HG03521 (cell line): ENCODE data around the gene RRAS2.
"Not testable (repeated sequence)": the region's sequence is repeated elsewhere in the genome, so short reads cannot be mapped to it uniquely, and the experiment has no call there.

ENCODE experiments used
- ATAC-seq: cut with Tn5 transposase; IDR thresholded peaks from one replicate; pipeline ENCODE4 v1.9.1; 2021; ENCODE audit warnings: mild to moderate bottlenecking, moderate library complexity; ENCODE audit not compliant: unreplicated experiment

RRAS2 gene

DNA sequence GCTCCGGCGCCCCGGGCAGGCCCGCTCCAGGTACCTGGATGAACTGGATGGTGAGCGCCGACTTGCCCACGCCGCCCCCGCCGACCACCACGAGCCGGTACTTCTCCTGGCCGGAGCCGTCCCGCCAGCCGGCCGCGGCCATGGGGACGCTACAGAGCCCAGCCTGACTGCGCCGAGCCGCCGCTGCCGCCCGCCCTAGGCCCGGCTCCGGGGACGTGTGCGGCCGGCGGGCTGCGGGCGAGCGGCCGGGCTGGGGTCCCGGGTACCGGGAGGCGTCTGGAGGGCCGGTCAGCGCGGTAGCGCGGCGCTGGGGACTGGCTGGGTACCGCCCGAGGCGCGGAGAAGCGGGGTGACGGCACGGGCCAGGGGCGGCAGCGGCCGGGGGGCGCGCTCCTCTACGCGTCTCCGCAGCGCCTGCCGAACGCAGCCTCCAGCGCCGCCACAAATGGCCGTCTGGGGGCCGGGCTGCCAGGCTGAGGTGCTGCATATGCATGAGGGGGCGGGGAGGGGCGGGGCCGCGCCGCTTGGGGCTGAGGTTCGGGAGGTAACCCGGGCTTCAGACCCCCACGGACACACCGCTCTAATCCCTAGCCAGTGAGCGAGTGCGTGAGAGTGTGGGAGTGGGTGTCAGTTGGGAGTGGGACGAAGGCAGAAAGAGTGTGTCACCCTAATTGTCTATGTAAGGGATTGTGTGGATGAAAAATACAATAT is at the start of gene RRAS2:
RRAS2 (minus strand) TSS at position 455 of the 711 bp plus-strand sequence; CDS start at position 142, 313 bp downstream.
- ATAC-seq = peak; percentile 93

DNA sequence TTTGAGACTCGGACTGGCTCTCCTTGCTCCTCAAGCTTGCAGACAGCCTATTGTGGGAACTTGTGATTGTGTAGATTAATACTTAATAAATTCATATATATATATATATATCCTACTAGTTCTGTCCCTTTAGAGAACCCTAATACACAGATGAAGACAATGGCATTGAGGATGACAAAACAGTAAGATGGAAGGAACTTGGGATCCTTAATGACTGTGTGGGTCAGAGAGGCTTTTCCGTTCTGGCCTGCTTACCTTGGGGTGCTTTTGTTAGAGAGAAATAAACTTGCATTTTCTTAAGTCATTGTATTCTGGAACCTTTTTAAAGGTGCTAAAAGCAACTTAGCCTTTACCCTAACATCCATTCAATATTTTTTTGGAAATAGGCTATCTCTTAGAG is 49.6 kb upstream of the RRAS2 start:
- ATAC-seq = no peak

DNA sequence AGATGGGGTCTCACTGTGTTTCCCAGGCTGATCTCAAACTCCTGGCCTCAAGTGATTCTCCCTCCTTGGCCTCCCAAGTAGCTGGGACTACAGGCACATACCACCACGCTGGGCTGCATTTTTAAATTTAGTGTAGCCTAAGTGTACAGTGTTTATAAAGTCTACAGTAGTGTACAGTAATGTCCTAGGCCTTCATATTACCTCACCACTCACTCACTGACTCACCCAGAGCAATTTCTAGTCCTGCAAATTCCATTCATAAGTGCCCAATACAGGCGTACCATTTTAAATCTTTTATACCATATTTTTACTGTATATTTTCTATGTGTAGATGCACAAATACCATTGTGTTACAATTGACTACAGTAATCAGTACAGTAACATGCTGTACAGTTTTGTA is 47.1 kb upstream of the RRAS2 start:
- ATAC-seq = not testable (repeated sequence)

DNA sequence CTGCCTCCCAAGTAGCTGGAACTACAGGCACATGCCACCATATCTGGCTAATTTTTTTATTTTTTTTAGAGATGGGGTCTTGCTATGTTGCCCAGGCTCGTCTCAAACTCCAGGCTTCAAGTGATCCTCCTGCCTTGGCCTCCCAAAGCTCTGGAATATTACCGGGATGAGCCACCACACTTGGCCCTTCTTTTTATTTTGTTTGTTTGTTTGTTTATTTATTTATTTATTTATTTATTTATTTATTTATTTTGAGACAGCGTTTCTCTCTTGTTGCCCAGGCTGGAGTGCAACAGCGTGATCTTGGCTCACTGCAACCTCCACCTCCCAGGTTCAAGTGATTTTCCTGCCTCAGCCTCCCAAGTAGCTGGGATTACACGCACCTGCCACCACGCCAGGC is 44.5 kb upstream of the RRAS2 start:
- ATAC-seq = not testable (repeated sequence)

DNA sequence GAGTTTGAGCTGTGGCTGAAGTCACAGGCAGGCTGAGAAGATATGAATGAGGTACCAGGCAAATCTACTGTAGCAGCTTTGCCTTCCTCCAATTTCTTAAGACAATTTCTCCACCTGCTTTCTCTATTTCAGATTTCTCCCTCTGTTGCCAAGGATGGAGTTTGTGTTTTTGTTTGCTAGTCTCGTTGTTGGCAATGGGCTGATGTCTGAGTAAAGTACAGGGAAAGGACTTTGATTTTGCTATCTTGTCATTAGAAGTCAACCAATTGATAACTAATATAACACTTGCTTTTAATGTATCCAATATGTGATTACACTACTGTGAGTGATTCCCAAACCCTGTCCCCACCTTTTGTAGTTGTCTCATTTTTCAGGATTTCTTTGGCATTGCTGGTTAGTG is 40.1 kb upstream of the RRAS2 start:
- ATAC-seq = no peak

DNA sequence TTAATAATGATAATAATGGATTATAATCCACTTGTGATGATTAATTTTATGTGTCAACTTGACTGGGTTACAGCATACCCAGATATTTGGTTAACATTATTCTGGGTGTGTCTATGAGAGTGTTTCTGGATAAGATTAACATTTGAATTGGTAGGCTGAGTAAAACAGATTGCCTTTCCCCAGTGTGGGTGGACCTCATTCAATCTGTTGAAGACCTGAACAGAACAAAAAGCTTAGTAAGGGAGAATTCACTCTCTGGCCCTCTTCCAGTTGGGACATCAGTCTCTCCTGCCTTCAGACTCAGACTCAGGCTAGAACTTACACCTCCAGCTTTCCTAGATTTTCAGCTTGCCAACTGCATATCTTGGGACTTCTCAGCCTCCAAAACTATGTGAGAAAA is 37.3 kb upstream of the RRAS2 start:
- no peak for ATAC-seq

DNA sequence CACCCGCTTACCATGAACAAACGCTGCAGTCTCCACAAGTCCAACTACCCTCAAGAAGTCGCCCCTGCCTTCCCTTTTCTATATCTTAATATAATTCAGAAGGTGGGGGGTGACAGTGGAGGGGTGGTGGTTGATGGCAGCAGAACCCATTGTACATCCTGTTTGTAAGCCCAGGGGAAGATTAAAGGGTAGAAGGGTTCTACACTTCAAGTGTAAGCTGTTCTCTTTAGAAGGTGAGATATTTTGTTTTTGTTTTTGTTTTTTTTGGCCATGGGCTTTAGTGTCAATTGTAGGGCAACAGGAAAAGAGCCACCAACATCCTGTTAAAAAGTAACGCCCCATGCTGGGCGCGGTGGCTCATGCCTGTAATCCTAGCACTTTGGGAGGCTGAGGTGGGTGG is 34.9 kb upstream of the RRAS2 start:
- ATAC-seq = no peak

DNA sequence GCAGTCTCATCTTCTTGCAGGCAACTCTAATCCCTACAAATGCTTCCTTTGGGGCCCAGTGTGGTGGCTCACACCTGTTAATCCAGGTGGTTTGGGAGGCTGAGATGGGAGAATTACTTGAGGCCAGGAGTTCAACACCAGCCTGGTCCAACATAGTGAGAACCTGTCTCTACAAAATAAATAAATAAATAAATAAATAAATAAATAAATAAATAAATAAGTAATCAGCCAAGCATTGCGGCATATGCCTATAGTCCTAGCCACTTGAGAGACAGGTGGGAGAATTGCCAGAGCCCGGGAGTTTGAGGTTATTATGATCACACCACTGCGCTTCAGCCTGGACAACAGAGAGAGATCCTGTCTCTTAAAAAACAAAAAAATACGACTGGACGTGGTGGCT is 34.1 kb upstream of the RRAS2 start:
- ATAC-seq = no peak

DNA sequence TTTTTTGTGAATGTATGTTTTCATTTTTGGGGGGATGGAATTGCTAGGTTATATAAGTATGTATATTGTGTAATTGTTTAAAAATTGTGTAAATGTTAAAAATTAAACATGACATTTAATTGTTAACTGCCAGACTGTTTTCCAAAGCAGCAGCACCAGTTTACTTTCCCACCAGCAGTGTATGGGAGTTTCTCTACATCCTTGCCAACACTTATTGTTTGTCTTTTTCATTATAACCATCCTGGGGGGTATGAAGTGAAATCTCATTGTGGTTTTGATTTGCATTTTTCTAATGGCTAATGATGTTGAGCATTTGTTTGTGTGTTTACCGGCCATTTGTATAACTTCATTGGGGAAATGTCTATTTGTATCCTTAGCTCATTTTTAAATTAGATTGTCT is 31.7 kb upstream of the RRAS2 start:
- ATAC-seq = no peak

DNA sequence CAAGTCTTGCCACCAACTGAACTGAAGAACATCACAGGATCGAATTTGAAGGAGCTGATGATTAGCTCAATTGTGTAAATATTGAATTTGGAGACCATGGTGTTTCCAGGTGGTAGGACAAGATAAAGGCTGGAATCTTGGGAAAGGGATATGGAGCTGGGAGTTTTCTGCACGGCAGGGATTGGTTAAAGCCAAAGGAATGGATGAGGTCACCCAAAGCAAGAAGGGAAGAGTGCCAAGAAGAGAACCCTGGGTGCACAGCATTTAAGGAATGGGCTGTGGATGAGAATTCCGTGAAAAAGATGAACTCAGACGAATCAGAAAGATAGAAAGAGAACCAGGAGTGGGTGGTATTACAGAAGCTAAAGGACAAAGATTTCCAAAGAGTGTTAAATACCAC is 29.4 kb upstream of the RRAS2 start:
- no peak for ATAC-seq

DNA sequence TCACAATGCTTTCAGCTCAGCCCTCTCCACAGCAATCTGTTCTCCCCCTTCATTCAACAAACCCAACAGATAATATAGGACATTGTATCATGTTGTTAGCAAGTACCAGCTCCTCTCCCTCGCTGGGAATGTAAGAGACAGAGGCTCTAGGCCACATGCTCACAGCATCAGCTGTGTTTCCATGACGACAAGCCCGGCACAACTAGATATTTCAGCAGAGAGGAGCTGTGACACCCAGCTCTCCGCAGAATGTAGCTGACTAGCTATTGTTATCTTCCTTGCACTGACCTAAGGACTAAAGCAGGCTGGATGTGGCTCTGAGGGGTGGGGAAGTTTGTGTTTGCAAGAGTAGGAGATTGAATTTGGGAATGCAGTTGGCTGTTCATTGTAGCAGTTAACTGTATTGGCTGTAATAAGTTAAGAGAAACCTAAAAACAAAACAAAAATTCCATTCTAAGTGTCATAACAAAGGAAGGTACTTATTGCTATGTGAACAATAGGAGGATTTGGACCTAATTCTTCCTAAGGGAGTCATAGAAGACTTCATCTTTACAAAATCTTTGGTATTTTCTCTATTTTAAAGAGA is 28.0 kb upstream of the RRAS2 start:
- no peak for ATAC-seq

DNA sequence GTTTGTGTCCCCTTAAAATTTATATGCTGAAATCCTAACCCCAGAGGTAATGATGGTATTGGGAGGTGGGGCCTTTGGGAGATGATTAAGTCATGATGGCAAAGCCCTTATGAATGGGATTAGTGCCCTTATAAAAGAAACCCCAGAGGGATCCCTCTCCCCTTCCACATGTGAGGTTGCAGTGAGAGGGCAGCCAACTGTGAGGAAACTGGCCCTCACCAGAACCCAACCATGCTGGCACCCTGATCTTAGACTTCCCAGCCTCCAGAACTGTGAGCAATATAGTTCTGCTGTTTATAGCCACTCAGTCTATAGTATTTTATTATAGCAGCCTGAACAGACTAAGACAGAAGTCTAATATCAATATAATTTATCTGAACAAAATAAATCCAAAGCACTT is 27.1 kb upstream of the RRAS2 start:
- no peak for ATAC-seq

DNA sequence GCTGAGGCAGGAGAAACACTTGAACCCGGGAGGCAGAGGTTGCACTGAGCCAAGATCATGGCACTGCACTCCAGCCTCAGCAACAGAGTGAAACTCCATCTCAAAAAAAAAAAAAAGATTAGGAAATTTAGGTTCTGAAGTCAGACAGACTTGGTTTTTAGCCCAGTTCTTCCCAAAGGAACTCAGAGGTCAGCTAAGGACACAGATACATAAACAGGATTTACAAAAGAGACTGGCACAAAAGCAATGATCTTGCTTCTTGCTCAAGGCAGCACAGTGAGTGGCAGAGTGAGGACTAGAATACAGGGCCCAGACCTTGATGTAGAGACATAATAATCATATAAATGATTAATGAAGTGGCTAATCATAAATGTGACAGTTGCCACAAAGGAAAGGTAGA is 25.4 kb upstream of the RRAS2 start:
- no peak for ATAC-seq

DNA sequence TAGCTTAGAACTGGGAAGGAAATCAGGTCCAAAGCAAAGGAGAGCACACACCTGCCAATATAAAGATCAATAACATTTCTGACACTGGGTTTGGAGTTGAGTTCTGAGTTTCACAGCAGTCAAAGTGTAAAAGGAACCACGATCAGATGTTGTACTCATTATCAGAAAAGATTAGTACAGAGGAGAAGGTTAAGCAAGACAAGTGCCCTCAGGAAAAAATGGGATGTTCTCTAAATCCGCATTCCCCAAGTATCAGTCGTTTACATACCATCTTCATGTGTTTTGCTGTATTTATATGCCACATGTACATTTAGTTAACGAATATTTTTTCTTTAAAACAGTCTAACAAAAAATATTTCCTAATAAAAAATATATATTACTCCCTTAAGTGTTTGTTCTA is 23.0 kb upstream of the RRAS2 start:
- no peak for ATAC-seq

DNA sequence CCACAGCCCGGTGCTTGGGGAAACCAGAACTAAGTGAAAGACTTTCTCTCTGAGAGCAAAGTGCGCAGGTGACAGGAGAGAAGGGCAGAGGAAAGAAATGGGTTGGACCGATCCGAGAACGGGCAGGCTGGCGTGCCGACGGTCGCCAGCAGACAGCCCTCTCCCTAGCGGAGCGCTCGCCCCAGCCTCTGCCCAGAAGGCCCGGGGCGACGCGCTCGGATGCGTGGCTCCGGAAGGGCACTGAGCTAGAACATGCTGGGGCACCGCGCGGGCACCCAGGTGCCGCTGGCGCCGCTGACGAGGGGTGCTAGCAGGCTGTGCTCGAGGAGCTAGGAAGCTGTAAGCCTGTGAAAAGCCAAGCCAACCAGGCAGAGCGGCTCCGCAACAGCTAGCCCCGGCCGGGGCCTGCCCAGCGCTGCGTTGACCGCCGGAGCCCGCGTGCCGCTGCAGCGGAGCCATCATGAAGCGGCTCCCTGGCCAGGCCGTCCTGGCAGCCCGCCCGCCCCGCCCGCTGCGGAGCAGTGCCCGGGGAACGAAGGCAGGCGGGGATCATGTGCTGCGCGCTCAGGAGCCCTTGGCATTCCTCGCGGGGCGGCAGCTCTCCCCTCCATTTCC is 22.1 kb upstream of the RRAS2 start:
- peak; percentile 64 for ATAC-seq

DNA sequence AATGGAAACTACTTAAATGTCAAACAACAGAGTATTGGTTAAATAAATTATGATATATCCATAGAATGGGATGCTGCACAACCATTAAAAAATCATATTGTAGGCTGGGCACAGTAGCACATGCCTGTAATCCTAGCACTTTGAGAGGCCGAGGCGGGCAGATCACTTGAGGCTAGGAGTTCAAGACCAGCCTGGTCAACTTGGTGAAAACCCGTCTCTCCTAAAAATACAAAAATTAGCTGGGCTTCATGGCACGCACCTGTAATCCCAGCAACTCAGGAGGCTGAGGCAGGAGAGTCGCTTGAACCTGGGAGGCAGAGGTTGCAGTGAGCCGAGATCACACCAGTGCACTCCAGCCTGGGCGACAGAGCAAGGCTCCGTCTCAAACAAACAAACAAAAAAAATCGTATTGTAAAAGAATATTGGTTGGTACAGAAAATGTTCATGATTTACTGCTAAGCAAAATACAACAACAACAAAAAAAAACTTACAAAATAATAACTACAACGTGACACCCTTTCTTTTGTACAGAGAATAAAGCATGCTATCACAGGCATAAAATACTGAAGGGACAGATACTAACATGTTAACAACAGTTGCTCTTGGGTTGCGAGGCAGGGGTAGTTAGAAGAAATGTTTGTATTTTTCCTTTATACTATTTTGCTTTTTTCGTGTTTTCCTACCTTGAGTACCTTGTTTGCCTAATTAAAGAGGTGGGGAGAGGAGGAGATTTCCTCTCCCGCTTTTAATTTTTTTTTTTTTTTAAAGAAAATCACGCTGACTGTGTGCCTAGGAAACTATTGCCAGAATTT is 21.3 kb upstream of the RRAS2 start:
- no peak for ATAC-seq

DNA sequence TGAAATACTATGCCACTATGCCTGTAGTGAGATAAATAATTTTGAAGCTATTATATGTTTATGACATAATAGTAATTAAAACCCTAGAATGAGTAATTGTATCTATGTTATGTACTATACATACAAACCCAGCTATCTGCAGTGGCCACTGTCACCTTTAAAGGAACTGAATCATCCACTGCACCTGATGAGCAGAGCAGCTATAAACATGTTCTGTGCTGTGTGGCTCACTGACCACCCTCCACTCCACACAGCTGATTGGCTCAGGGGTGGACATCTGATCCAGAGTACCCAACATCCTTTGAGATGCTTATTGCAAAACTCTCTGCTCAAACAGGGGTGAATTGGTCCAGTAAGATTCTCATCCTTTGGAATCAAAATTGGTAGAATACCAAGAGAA is 19.2 kb upstream of the RRAS2 start:
- ATAC-seq = no peak

DNA sequence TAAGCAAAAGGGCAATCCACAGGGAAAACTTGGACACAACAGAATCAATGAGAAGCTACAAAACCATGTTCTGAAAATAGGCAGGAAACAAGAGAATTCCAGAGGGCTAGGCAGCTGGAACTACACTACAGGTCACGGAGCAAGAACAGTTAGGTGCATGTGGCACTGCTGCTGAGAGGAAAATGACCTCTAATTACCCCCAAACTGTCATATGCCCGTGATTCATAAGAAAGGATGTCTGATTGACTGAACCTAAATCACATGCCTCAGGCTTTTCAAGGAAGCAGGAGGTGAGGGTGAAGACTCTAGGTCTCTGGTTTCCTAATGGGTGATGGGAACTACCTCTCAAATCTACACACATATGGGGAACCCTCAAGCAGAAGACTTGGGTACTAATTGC is 17.9 kb upstream of the RRAS2 start:
- no peak for ATAC-seq

DNA sequence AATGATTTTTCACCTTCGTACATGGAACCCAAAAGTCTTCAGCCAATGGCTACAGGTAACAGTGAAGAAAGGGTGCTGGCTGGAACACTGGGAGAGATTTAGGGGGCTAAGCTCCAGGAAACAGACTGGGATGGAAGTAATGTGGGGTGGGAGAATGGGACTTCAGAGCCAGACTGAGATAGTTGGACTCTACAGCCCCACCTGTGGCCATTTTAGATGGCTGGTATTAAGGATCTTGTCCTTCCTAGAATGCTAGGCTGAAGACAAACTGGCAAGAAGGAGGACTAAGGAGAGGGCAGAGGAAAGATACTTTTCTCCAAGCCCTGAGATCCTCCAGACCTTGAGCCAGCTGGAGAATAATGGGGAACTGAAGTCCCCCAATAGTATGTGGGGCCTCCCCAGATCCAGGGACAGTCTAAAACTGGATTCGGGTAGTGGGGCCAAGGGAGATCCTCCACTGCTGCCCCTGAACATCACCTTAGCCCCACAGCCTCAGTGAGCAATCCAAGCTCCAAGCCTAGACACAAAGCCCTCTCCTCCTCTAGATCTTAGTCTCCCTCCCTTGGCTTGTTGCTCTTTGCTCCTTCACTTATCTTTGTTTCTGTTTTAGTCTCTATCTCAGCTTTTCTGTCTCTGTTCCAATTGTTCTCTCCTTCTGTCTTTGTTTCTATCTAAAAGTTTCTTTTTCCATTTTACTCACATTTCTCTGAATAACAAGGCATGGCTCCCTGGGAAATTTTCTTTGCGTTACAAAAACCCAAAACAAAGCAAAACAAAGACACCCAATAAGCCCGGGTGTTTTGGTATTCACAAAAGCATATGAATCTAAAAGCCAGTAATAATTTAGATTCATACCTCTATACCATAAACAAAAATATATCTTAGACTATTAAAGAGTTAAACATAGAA is 16.2 kb upstream of the RRAS2 start:
- no peak for ATAC-seq

DNA sequence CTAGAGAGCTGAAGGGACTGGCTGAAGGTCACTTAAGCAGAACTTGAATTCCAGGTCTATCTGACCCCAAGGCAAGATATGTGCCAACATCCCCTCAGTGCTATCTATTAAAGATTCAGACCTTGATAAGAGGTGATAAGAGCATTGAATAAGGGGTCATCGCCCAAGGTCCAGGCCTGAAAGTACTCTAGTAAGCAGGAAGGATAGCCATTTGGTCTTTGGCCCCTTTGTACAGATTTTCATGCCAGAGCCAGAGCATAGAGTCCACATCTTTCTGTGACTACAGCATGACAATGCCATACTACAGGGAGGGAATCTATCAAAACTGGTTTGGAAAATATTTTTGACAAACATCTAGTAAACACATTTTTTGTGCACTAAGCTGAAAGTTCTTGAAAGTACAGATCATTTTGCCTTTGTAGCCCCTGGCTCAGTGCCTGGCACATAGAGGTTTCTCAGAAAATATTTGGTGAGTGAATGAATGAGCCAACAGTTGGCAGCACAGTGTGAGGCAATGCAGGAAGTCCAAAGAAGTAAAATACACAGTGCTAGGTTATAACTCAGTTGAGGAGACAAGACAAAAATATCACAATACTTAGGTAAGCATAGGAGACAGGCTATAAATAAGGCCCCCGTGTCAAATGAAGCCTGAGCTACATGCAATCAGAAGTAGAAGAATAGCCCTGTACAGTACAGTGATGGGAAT is 15.1 kb upstream of the RRAS2 start:
- ATAC-seq = no peak
